ENCODE measurements around the gene PHLDA2.
A peak's percentile ranks its signal among the peaks of the same experiment; 100 is the strongest.

The PHLDA2 gene

GRCh38 chr11:2947744-2948143, 18.5 kb upstream of the PHLDA2 start:
- no peak for TF ChIP-seq CTCF (conservative IDR thresholded peaks at IDR 0.05; ENCODE audit: control insufficient read depth, insufficient read depth, low read depth, low read length)
- no peak overlapping the region for H3K4me3 ChIP-seq (ENCODE audit: control insufficient read depth, low read depth, low read length)
- DNase-seq (ENCODE audit: low read depth) = no peak

GRCh38 chr11:2945757-2946287, 16.6 kb upstream of the PHLDA2 start:
- no peak overlapping the region for H3K4me3 ChIP-seq (ENCODE audit: control insufficient read depth, low read depth, low read length)
- no peak for DNase-seq (ENCODE audit: low read depth)
- no peak for TF ChIP-seq CTCF (conservative IDR thresholded peaks at IDR 0.05; ENCODE audit: control insufficient read depth, insufficient read depth, low read depth, low read length)

GRCh38 chr11:2945031-2945756, 16.0 kb upstream of the PHLDA2 start:
- no peak overlapping the region for H3K4me3 ChIP-seq (ENCODE audit: control insufficient read depth, low read depth, low read length)
- no peak for TF ChIP-seq CTCF (conservative IDR thresholded peaks at IDR 0.05; ENCODE audit: control insufficient read depth, insufficient read depth, low read depth, low read length)
- peak; percentile 86 for DNase-seq (ENCODE audit: low read depth)

GRCh38 chr11:2944530-2944929, 15.3 kb upstream of the PHLDA2 start:
- no peak overlapping the region for H3K4me3 ChIP-seq (ENCODE audit: control insufficient read depth, low read depth, low read length)
- TF ChIP-seq CTCF (conservative IDR thresholded peaks at IDR 0.05; ENCODE audit: control insufficient read depth, insufficient read depth, low read depth, low read length) = no peak
- no peak for DNase-seq (ENCODE audit: low read depth)

GRCh38 chr11:2943711-2944118, 14.5 kb upstream of the PHLDA2 start:
- no peak for TF ChIP-seq CTCF (conservative IDR thresholded peaks at IDR 0.05; ENCODE audit: control insufficient read depth, insufficient read depth, low read depth, low read length)
- DNase-seq (ENCODE audit: low read depth) = peak; percentile 20
- H3K4me3 ChIP-seq (ENCODE audit: control insufficient read depth, low read depth, low read length) = no peak overlapping the region

GRCh38 chr11:2942872-2943710, 13.9 kb upstream of the PHLDA2 start:
- TF ChIP-seq CTCF (conservative IDR thresholded peaks at IDR 0.05; ENCODE audit: control insufficient read depth, insufficient read depth, low read depth, low read length) = no peak
- no peak for DNase-seq (ENCODE audit: low read depth)
- H3K4me3 ChIP-seq (ENCODE audit: control insufficient read depth, low read depth, low read length) = no peak overlapping the region
